Transverse colon (tissue), 4 donors: Measurements from ENCODE around the gene SLC22A4.
A peak's percentile ranks its signal among the peaks of the same experiment; 100 is the strongest.

ENCODE experiments used
- CTCF ChIP-seq, 5 experiments: fragments of 200-600 bp in 3 of 5; fragments of 450-650 bp in 2 of 5; sonication (generic) in 3 of 5; IDR thresholded peaks; 1 replicate in 2 of 5; 2 replicates in 3 of 5; pipeline ENCODE4 v1.5.1; 2016 to 2017; ENCODE audit warnings: antibody characterized with exemption in 5 of 5, inconsistent platforms in 3 of 5, mild to moderate bottlenecking in 2 of 5, moderate library complexity in 1 of 5
- POLR2AphosphoS5 ChIP-seq, 3 donors: sonication (generic); formaldehyde crosslinking; IDR thresholded peaks; one replicate each; pipeline ENCODE4 v1.6.1; 2016; ENCODE audit warnings: antibody characterized with exemption in 3 of 3

- TF ChIP-seq CTCF (IDR thresholded peaks at IDR 0.05) (no peak), POLR2AphosphoS5 (IDR thresholded peaks at IDR 0.05) (peak; percentile 79 to 87 (median 85))
Measured at GRCh38 chr5:132265336-132266030, 28.7 kb upstream of the SLC22A4 start.
